WTC11 (cell line): ENCODE measurements around the gene FAM124A. TPM values are rescaled to one million over a fixed set of nuclear protein-coding genes. Genes with fewer than 3 reads are reported as not detected.

Source experiments
- ATAC-seq: fragments of 200-7000 bp; cut with Tn5 transposase; 2 replicates; pipeline ENCODE4 v1.10.0; 2021; ENCODE audit warnings: mild to moderate bottlenecking, moderate library complexity
- CTCF ChIA-PET: fragments of 300-600 bp; sonication (Branson Sonifier 250); formaldehyde crosslinking; loops from one replicate; lab custom pipeline; 2021; ENCODE audit warnings: antibody characterized with exemption; lab: Charles Lee
- POLR2A ChIA-PET: fragments of 350-600 bp; sonication (Branson Sonifier 250); formaldehyde crosslinking; loops from one replicate; lab custom pipeline; 2021; ENCODE audit warnings: antibody characterized with exemption; lab: Charles Lee
- DNase-seq: peaks from one replicate; pipeline ENCODE4 v3.0.0; 2021; ENCODE audit warnings: low spot score
- H3K27ac Mint-ChIP-seq: 2 replicates; pipeline ENCODE4 v1.8.0; 2021; ENCODE audit warnings: mixed read lengths
- H3K27me3 Mint-ChIP-seq: 2 replicates; pipeline ENCODE4 v1.8.0; 2021; ENCODE audit warnings: low read depth, mild to moderate bottlenecking, moderate library complexity, mixed read lengths
- H3K36me3 Mint-ChIP-seq: 2 replicates; pipeline ENCODE4 v1.8.0; 2021; ENCODE audit warnings: mixed read lengths
- H3K4me1 Mint-ChIP-seq: 2 replicates; pipeline ENCODE4 v1.8.0; 2022; ENCODE audit warnings: mixed read lengths
- H3K4me3 Mint-ChIP-seq: 2 replicates; pipeline ENCODE4 v1.8.0; 2021; ENCODE audit warnings: mild to moderate bottlenecking, moderate library complexity, mixed read lengths
- H3K9me3 Mint-ChIP-seq: 2 replicates; pipeline ENCODE4 v1.8.0; 2021; ENCODE audit warnings: mixed read lengths
- CDX4 ChIP-seq: fragments of 250-450 bp; sonication (Bioruptor Pico); IDR thresholded peaks from 2 replicates; pipeline ENCODE4 v1.9.0; 2021; ENCODE audit warnings: moderate library complexity, mild to moderate bottlenecking, inconsistent platforms, borderline replicate concordance
- E2F4 ChIP-seq: sonication (generic); formaldehyde crosslinking; IDR thresholded peaks from 2 replicates; pipeline ENCODE4 v1.8.1; 2022; ENCODE audit warnings: low read depth, mild to moderate bottlenecking, moderate library complexity, missing genetic modification reagents, borderline replicate concordance
- ELF4 ChIP-seq: sonication (generic); formaldehyde crosslinking; IDR thresholded peaks from 2 replicates; pipeline ENCODE4 v1.8.1; 2022; ENCODE audit warnings: low read depth, mild to moderate bottlenecking, moderate library complexity, missing genetic modification reagents
- FOXJ3 ChIP-seq: sonication (generic); formaldehyde crosslinking; IDR thresholded peaks from 2 replicates; pipeline ENCODE4 v1.9.0; 2021; ENCODE audit warnings: missing genetic modification reagents, mild to moderate bottlenecking, borderline replicate concordance
- FOXP4 ChIP-seq: sonication (generic); formaldehyde crosslinking; IDR thresholded peaks from 2 replicates; pipeline ENCODE4 v1.8.0; 2022; ENCODE audit warnings: mild to moderate bottlenecking, missing genetic modification reagents
- GABPB1 ChIP-seq: sonication (generic); formaldehyde crosslinking; IDR thresholded peaks from 2 replicates; pipeline ENCODE4 v1.8.1; 2023; ENCODE audit warnings: mild to moderate bottlenecking, missing genetic modification reagents
- GRHL2 ChIP-seq: fragments of 250-450 bp; sonication (Bioruptor Pico); IDR thresholded peaks from 2 replicates; pipeline ENCODE4 v1.8.0; 2022; ENCODE audit warnings: mild to moderate bottlenecking, moderate library complexity; ENCODE audit not compliant: insufficient replicate concordance, severe bottlenecking
- GTF2I ChIP-seq: fragments of 250-450 bp; sonication (Bioruptor Pico); conservative IDR thresholded peaks from 2 replicates; pipeline ENCODE4 v1.4.0; 2021; ENCODE audit warnings: mild to moderate bottlenecking
- HMGXB4 ChIP-seq: sonication (generic); formaldehyde crosslinking; IDR thresholded peaks from 2 replicates; pipeline ENCODE4 v1.8.1; 2023; ENCODE audit warnings: mild to moderate bottlenecking, moderate library complexity, missing genetic modification reagents
- MLX ChIP-seq: sonication (generic); formaldehyde crosslinking; IDR thresholded peaks from 2 replicates; pipeline ENCODE4 v1.8.1; 2023; ENCODE audit warnings: mild to moderate bottlenecking, missing genetic modification reagents, moderate library complexity
- MXD4 ChIP-seq: fragments of 250-450 bp; sonication (Bioruptor Pico); IDR thresholded peaks from 2 replicates; pipeline ENCODE4 v1.8.0; 2021; ENCODE audit warnings: mild to moderate bottlenecking, moderate library complexity, borderline replicate concordance
- RORB ChIP-seq: fragments of 250-450 bp; sonication (Bioruptor Pico); IDR thresholded peaks from 2 replicates; pipeline ENCODE4 v1.9.0; 2021; ENCODE audit warnings: mild to moderate bottlenecking
- SOX15 ChIP-seq: fragments of 250-450 bp; sonication (Bioruptor Pico); IDR thresholded peaks from 2 replicates; pipeline ENCODE4 v1.9.0; 2021; ENCODE audit warnings: mild to moderate bottlenecking
- TCF7 ChIP-seq: sonication (generic); formaldehyde crosslinking; IDR thresholded peaks from 2 replicates; pipeline ENCODE4 v1.8.0; 2022; ENCODE audit warnings: mild to moderate bottlenecking, low read depth, missing genetic modification reagents, moderate library complexity
- TEAD1 ChIP-seq: sonication (generic); formaldehyde crosslinking; IDR thresholded peaks from 2 replicates; pipeline ENCODE4 v1.8.0; 2022; ENCODE audit warnings: mild to moderate bottlenecking, missing genetic modification reagents
- USF1 ChIP-seq: sonication (generic); formaldehyde crosslinking; IDR thresholded peaks from 2 replicates; pipeline ENCODE4 v1.8.0; 2022; ENCODE audit warnings: mild to moderate bottlenecking, missing genetic modification reagents
- ZNF121 ChIP-seq: sonication (generic); formaldehyde crosslinking; IDR thresholded peaks from 2 replicates; pipeline ENCODE4 v1.8.0; 2023; ENCODE audit warnings: missing genetic modification reagents
- total RNA-seq: library from RNA; stranded (reverse); gene quantifications from 3 replicates; pipeline ENCODE4 v1.2.3, GENCODE V29; 2021
- TF ChIP-seq, protein P1 (sequence below): sonication (generic); formaldehyde crosslinking; IDR thresholded peaks from 2 replicates; pipeline ENCODE4 v1.8.1; 2023; ENCODE audit warnings: mild to moderate bottlenecking, missing genetic modification reagents
- TF ChIP-seq, protein P2 (sequence below): sonication (generic); formaldehyde crosslinking; IDR thresholded peaks from 2 replicates; pipeline ENCODE4 v1.8.1; 2022; ENCODE audit warnings: mild to moderate bottlenecking, missing genetic modification reagents, moderate library complexity, borderline replicate concordance
- TF ChIP-seq, protein P3 (sequence below): sonication (generic); formaldehyde crosslinking; IDR thresholded peaks from 2 replicates; pipeline ENCODE4 v1.8.1; 2023; ENCODE audit warnings: mild to moderate bottlenecking, missing genetic modification reagents

FAM124A gene
- total RNA-seq, 1 experiment from 2014 or later = 45.8 TPM

GRCh38 chr13:51181786-51182383 is 40.3 kb upstream of the FAM124A start (continued):
- TF ChIP-seq E2F4 (CRISPR knock-in tag) (no peak), FOXP4 (CRISPR knock-in tag) (no peak)
- TF ChIP-seq, protein P1, sequence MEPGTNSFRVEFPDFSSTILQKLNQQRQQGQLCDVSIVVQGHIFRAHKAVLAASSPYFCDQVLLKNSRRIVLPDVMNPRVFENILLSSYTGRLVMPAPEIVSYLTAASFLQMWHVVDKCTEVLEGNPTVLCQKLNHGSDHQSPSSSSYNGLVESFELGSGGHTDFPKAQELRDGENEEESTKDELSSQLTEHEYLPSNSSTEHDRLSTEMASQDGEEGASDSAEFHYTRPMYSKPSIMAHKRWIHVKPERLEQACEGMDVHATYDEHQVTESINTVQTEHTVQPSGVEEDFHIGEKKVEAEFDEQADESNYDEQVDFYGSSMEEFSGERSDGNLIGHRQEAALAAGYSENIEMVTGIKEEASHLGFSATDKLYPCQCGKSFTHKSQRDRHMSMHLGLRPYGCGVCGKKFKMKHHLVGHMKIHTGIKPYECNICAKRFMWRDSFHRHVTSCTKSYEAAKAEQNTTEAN (CRISPR knock-in tag) = no peak

- ATAC-seq (no peak), DNase-seq (no peak)
- H3K27me3 Mint-ChIP-seq = peaks cover 42% of the 10 kb centered on the region
- no peak for TF ChIP-seq GRHL2 (CRISPR knock-in tag)
- no peak for TF ChIP-seq RORB (CRISPR knock-in tag)
- TF ChIP-seq USF1 (CRISPR knock-in tag) = no peak
- no peak for TF ChIP-seq SOX15 (CRISPR knock-in tag)
- TF ChIP-seq MXD4 = no peak
- no peak for TF ChIP-seq FOXJ3 (CRISPR knock-in tag)
- TF ChIP-seq HMGXB4 (CRISPR knock-in tag) = no peak
- TF ChIP-seq, protein P2, sequence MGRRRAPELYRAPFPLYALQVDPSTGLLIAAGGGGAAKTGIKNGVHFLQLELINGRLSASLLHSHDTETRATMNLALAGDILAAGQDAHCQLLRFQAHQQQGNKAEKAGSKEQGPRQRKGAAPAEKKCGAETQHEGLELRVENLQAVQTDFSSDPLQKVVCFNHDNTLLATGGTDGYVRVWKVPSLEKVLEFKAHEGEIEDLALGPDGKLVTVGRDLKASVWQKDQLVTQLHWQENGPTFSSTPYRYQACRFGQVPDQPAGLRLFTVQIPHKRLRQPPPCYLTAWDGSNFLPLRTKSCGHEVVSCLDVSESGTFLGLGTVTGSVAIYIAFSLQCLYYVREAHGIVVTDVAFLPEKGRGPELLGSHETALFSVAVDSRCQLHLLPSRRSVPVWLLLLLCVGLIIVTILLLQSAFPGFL = no peak
- H3K9me3 Mint-ChIP-seq = no peaks in the 10 kb centered on the region
- H3K4me3 Mint-ChIP-seq = no peak overlapping the region
- H3K4me1 Mint-ChIP-seq = 0 out of 2 replicates have a peak, but pooled peaks cover 4% of the 10 kb centered on the region
- ChIA-PET CTCF (interaction anchor here (1.6 kb wide), 1 partner anchor 95 kb away, joined by 6 read pairs; no protein-coding TSS in a partner anchor), POLR2A (no interaction called here)
- H3K36me3 Mint-ChIP-seq = peaks cover 9% of the 10 kb centered on the region
- H3K27ac Mint-ChIP-seq = no peak overlapping the region
These were observed 30.5 kb upstream of the FAM124A start for GRCh38 chr13:51191743-51192142.

- TF ChIP-seq, protein P3, sequence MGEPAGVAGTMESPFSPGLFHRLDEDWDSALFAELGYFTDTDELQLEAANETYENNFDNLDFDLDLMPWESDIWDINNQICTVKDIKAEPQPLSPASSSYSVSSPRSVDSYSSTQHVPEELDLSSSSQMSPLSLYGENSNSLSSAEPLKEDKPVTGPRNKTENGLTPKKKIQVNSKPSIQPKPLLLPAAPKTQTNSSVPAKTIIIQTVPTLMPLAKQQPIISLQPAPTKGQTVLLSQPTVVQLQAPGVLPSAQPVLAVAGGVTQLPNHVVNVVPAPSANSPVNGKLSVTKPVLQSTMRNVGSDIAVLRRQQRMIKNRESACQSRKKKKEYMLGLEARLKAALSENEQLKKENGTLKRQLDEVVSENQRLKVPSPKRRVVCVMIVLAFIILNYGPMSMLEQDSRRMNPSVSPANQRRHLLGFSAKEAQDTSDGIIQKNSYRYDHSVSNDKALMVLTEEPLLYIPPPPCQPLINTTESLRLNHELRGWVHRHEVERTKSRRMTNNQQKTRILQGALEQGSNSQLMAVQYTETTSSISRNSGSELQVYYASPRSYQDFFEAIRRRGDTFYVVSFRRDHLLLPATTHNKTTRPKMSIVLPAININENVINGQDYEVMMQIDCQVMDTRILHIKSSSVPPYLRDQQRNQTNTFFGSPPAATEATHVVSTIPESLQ (CRISPR knock-in tag) = no peak
- no peak for TF ChIP-seq MLX (CRISPR knock-in tag)
- TF ChIP-seq GABPB1 = no peak
- TF ChIP-seq GTF2I = no peak
- no peak for TF ChIP-seq ZNF121
- TF ChIP-seq TCF7 (CRISPR knock-in tag) = no peak
- TF ChIP-seq CDX4 (CRISPR knock-in tag) = no peak
- TF ChIP-seq TEAD1 = no peak
- no peak for TF ChIP-seq ELF4
- Mint-ChIP-seq H3K4me3 (no peak overlapping the region), H3K36me3 (peaks cover 5% of the 10 kb centered on the region), H3K4me1 (0 out of 2 replicates have a peak, but pooled peaks cover 4% of the 10 kb centered on the region), H3K27ac (no peak overlapping the region), H3K27me3 (peaks cover 42% of the 10 kb centered on the region), H3K9me3 (no peaks in the 10 kb centered on the region)
- ATAC-seq (no peak), DNase-seq (no peak)
- ChIA-PET CTCF (interaction anchor here (0.9 kb wide), 1 partner anchor 94 kb away, joined by 3 read pairs; no protein-coding TSS in a partner anchor), POLR2A (no interaction called here)
These were observed 29.9 kb upstream of the FAM124A start for GRCh38 chr13:51192348-51192747.
